ENCODE measurements around the gene TMIE. TPM values are rescaled to one million over a fixed set of nuclear protein-coding genes. Genes with fewer than 3 reads are reported as not detected.

TMIE gene
- total RNA-seq, 1 donor from 2014 or later: not detected

DNA sequence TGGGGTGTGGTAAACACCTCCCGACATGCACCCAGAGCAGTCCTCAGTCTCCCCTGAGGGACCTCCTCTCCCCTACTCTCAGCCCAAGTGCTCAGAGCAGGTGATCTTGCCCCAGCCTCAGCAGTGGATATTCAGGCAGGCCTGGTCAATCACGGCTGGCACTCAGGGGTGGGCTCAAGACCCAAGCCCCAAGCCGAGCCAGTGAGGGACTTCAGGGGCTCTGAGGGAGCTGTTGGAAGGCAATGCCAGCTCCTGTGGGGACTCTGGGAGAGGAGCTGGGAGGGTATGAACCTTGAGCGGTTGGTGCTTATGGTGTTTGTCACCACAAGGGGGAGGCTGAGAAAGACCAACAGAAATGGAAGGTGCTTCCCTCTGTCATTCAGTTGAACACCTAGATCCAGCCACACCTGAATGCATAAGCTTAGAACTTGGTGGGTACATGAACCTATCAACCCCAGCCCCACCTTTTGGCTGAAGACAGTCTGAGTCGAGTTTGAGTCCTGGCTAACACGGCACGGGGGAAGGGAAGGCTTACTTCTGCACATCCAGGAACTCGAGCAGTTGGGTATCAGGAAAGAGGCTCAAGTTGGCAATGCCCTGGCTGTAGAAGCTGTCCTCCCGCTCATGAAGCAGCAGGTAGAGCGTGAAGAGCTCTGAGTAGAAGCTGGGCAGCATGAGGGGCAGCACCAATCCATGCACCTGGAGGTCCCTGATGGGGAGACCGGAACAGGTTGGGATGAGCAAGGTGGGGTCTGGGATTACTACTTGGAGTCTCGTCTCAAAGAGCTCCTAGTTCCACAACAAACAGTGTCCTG lies 27.0 kb upstream of the TMIE start:
- Mint-ChIP-seq H3K27ac (ENCODE audit: unreplicated experiment) (no peak overlapping the region), H3K27me3 (ENCODE audit: low read depth) (no peaks in the 10 kb centered on the region), H3K9me3 (no peaks in the 10 kb centered on the region), H3K36me3 (ENCODE audit: low read depth) (no peaks in the 10 kb centered on the region), H3K4me1 (no peaks in the 10 kb centered on the region), H3K4me3 (no peak overlapping the region)
- peak; percentile 34 for TF ChIP-seq CTCF (conservative IDR thresholded peaks at IDR 0.05)
- no peak for DNase-seq (ENCODE audit: low read depth, low spot score)

- TF ChIP-seq CTCF (conservative IDR thresholded peaks at IDR 0.05): no peak
- Mint-ChIP-seq H3K36me3 (ENCODE audit: low read depth) (no peaks in the 10 kb centered on the region), H3K27ac (ENCODE audit: unreplicated experiment) (no peak overlapping the region), H3K9me3 (no peaks in the 10 kb centered on the region), H3K4me3 (no peak overlapping the region), H3K4me1 (no peaks in the 10 kb centered on the region), H3K27me3 (ENCODE audit: low read depth) (no peaks in the 10 kb centered on the region)
- no peak for DNase-seq (ENCODE audit: low read depth, low spot score)
Measured at GRCh38 chr3:46675426-46675825, 25.8 kb upstream of the TMIE start.

DNA sequence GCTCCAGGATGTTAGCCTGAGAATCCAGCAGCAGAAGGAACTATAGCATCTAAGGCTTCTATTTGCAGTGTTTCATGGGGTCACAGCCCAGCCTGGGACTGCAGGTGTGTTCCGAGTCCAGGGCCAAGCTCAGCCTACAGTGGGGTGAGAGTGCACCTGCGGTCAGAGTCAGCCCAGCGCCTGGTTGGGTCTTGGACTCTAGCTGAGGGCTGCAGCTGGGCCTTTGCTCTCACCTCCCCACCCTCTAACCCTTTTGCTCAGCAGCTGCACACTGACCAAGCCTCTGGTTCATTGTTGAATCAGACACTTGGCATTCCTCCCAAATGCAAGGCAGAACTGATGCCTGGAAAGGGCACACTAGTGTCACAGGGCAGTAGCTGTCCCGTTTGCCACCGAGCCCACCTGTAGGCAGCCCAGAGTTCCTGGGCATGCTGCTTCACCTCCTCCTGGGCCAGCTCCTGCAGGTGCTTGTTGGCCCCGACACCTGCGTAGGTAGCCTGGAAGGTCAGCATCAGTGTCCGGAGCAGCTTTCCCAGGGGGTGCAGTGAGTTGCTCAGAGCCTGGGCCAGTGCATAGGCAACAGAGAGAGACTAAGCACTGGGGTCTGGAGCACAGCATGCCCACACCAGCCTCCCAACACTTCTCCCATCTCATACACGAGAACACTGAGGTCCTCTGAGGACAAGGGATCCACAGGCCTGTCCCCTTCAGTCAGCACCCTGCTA lies 25.2 kb upstream of the TMIE start:
- H3K36me3 Mint-ChIP-seq (ENCODE audit: low read depth): no peaks in the 10 kb centered on the region
- H3K4me3 Mint-ChIP-seq: no peak overlapping the region
- H3K4me1 Mint-ChIP-seq: no peaks in the 10 kb centered on the region
- TF ChIP-seq CTCF (conservative IDR thresholded peaks at IDR 0.05): no peak
- no peaks in the 10 kb centered on the region for H3K9me3 Mint-ChIP-seq
- no peaks in the 10 kb centered on the region for H3K27me3 Mint-ChIP-seq (ENCODE audit: low read depth)
- no peak for DNase-seq (ENCODE audit: low read depth, low spot score)
- no peak overlapping the region for H3K27ac Mint-ChIP-seq (ENCODE audit: unreplicated experiment)

DNA sequence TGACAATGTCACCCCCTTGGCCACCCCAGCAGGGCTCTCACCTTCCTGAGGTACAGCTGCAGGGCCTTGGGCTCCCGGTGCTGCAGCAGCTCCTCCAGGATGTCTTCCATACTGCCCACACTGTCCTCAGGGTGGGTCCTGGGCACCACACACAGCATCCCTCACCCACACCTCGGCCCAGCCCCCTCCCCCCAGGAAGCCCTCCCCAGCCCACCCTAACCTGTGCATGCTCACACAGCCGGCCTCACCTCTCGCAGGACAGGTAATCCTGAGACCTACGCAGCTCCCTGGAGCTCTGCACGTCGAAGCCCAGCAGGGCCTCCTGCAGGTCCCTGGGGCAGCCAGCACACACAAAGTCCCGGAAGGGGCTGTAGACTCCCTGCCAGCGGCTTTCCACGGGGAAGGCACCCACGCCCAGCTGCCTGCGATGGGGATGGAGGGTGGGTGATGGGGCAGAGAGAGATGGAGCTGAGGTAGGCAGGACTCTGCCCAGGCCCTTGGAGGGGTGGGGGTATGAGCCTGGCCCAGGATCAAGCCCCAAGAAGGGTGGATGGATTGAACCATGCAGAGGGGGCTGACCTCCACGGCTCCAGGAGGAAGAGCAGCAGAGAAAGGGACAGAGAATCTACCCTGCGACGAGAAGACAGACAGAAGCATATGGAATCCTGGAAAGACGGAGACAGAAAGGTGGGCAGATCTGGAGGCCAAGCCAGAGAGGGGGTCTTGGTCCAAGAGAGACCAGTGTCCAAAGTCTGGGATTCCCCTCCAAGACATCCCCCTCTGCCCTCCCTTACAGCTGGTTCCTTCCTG lies 24.4 kb upstream of the TMIE start:
- no peak for DNase-seq (ENCODE audit: low read depth, low spot score)
- Mint-ChIP-seq H3K4me1 (no peaks in the 10 kb centered on the region), H3K36me3 (ENCODE audit: low read depth) (no peaks in the 10 kb centered on the region), H3K4me3 (no peak overlapping the region), H3K9me3 (no peaks in the 10 kb centered on the region), H3K27ac (ENCODE audit: unreplicated experiment) (peak overlapping the region; percentile 97), H3K27me3 (ENCODE audit: low read depth) (no peaks in the 10 kb centered on the region)
- no peak for TF ChIP-seq CTCF (conservative IDR thresholded peaks at IDR 0.05)

- no peak for TF ChIP-seq CTCF (conservative IDR thresholded peaks at IDR 0.05)
- Mint-ChIP-seq H3K27ac (ENCODE audit: unreplicated experiment) (no peak overlapping the region), H3K4me3 (no peak overlapping the region), H3K36me3 (ENCODE audit: low read depth) (no peaks in the 10 kb centered on the region), H3K4me1 (no peaks in the 10 kb centered on the region), H3K9me3 (no peaks in the 10 kb centered on the region), H3K27me3 (ENCODE audit: low read depth) (no peaks in the 10 kb centered on the region)
- DNase-seq (ENCODE audit: low read depth, low spot score): no peak
Measured at GRCh38 chr3:46677411-46677726, 23.8 kb upstream of the TMIE start.

Data from neural crest cell (in vitro differentiated cells).